Activated T-cell treated with anti-CD3 and anti-CD28 coated beads, Interleukin-2, amount 50 U/mL, for 48 hours (primary cell): ENCODE data around the gene CLDN24.
"Not testable (repeated sequence)": the region's sequence is repeated elsewhere in the genome, so short reads cannot be mapped to it uniquely, and the experiment has no call there.

Source experiments
- DNase-seq, 2 experiments: peaks; one replicate each; pipeline ENCODE4 v3.0.0-alpha.2; 2020

CLDN24 gene

GRCh38 chr4:183345261-183345660 lies 23.0 kb upstream of the CLDN24 start:
- no peak for DNase-seq

GRCh38 chr4:183344523-183345255 lies 22.5 kb upstream of the CLDN24 start:
- no peak for DNase-seq

- DNase-seq, result no peak
These were observed 21.5 kb upstream of the CLDN24 start for GRCh38 chr4:183343730-183344129.

- DNase-seq, result peak in 1 of 2 experiments; percentile 23
These were observed 20.6 kb upstream of the CLDN24 start for GRCh38 chr4:183342541-183343533.

GRCh38 chr4:183337833-183338232 lies 15.6 kb upstream of the CLDN24 start:
- DNase-seq, result no peak

GRCh38 chr4:183337349-183337748 lies 15.1 kb upstream of the CLDN24 start:
- no peak for DNase-seq

GRCh38 chr4:183335369-183335940 lies 13.2 kb upstream of the CLDN24 start:
- no peak for DNase-seq

- no peak for DNase-seq
These were observed 11.8 kb upstream of the CLDN24 start for GRCh38 chr4:183333983-183334382.

GRCh38 chr4:183333202-183333601 lies 11.0 kb upstream of the CLDN24 start:
- DNase-seq, result no peak

- no peak for DNase-seq
These were observed 10.2 kb upstream of the CLDN24 start for GRCh38 chr4:183332447-183332846.

GRCh38 chr4:183330841-183331240 lies 8.6 kb upstream of the CLDN24 start:
- DNase-seq, result no peak

- no peak for DNase-seq
These were observed 7.9 kb upstream of the CLDN24 start for GRCh38 chr4:183329954-183330742.

GRCh38 chr4:183329244-183329643 lies 7.0 kb upstream of the CLDN24 start:
- DNase-seq, result no peak

GRCh38 chr4:183328832-183329231 lies 6.6 kb upstream of the CLDN24 start:
- no peak for DNase-seq

GRCh38 chr4:183327827-183328226 lies 5.6 kb upstream of the CLDN24 start:
- no peak for DNase-seq

- DNase-seq, result no peak
These were observed 4.6 kb upstream of the CLDN24 start for GRCh38 chr4:183326853-183327252.

- not testable (repeated sequence) for DNase-seq
These were observed 4.2 kb upstream of the CLDN24 start for GRCh38 chr4:183326387-183326786.

- no peak for DNase-seq
These were observed 2.4 kb upstream of the CLDN24 start for GRCh38 chr4:183324619-183325018.

GRCh38 chr4:183324056-183324455 lies 1.8 kb upstream of the CLDN24 start:
- DNase-seq, result not testable (repeated sequence)

- no peak for DNase-seq
These were observed 1.1 kb upstream of the CLDN24 start for GRCh38 chr4:183323295-183323694.

- no peak for DNase-seq
These were observed 710 bp downstream of the CLDN24 start for GRCh38 chr4:183321516-183321915.

GRCh38 chr4:183321079-183321478 lies 1.1 kb downstream of the CLDN24 start:
- DNase-seq, result no peak
